ENCODE data around the gene IL17F. TPM values are rescaled to one million over a fixed set of nuclear protein-coding genes. Genes with fewer than 3 reads are reported as not detected.

IL17F gene
- total RNA-seq, 1 experiment from 2014 or later = not detected

- no peak for ATAC-seq
- BruUV-seq (replicated peaks) = no TSS peak
- Histone ChIP-seq H3K36me3 (ENCODE audit: control insufficient read depth in 1 of 2, insufficient read depth in 2 of 2, low read length in 2 of 2) (no peaks in the 10 kb centered on the region), H3K9me2 (ENCODE audit: insufficient read depth) (no peaks in the 10 kb centered on the region), H3K27ac (ENCODE audit: low read depth, low read length) (no peak overlapping the region), H3K27me3 (ENCODE audit: insufficient read depth, low read length) (peaks cover 44% of the 10 kb centered on the region), H3K9ac (ENCODE audit: low read length) (no peak overlapping the region), H4K20me1 (ENCODE audit: insufficient read depth) (no peaks in the 10 kb centered on the region), H3K9me3 (ENCODE audit: control insufficient read depth in 1 of 2, insufficient read depth in 1 of 2, low read depth in 1 of 2, low read length in 2 of 2) (no peaks in the 10 kb centered on the region), H3K4me3 (replicated peaks in 1 of 2; ENCODE audit: low read depth in 1 of 2, low read length in 2 of 2) (no peak overlapping the region), H2AFZ (ENCODE audit: low read depth, low read length, poor library complexity, severe bottlenecking) (no peak overlapping the region), H3K4me1 (ENCODE audit: control insufficient read depth in 1 of 2, insufficient read depth in 2 of 2, low read length in 2 of 2) (no peaks in the 10 kb centered on the region), H3K79me2 (ENCODE audit: insufficient read depth, low read length) (no peaks in the 10 kb centered on the region), H3K4me2 (ENCODE audit: low read length) (no peak overlapping the region)
- RAD21 ChIA-PET (ENCODE audit: low non-redundant PET in 1 of 2, low total read pairs in 2 of 2, uncharacterized antibody in 2 of 2, unreplicated experiment in 2 of 2) = no interaction called here
- intact Hi-C loops (cut with micrococcal nuclease) = no loop called here
- no peak for TF ChIP-seq ZFX (IDR thresholded peaks at IDR 0.05)
- TF ChIP-seq SIN3A (IDR thresholded peaks at IDR 0.05; ENCODE audit: low read depth) = no peak
- no peak for TF ChIP-seq FOSL1 (IDR thresholded peaks at IDR 0.05; ENCODE audit: low read depth)
- no peak for DNase-seq (ENCODE audit: low read depth, low spot score)
- POLR2A ChIA-PET = no interaction called here
- CTCF ChIA-PET = no interaction called here
These were observed 11.1 kb upstream of the IL17F start for GRCh38 chr6:52255434-52255833.

GRCh38 chr6:52254731-52255378 lies 10.6 kb upstream of the IL17F start:
- Histone ChIP-seq H3K27me3 (ENCODE audit: insufficient read depth, low read length) (peaks cover 49% of the 10 kb centered on the region), H3K4me3 (replicated peaks in 1 of 2; ENCODE audit: low read depth in 1 of 2, low read length in 2 of 2) (no peak overlapping the region), H3K4me2 (ENCODE audit: low read length) (no peak overlapping the region), H3K4me1 (ENCODE audit: control insufficient read depth in 1 of 2, insufficient read depth in 2 of 2, low read length in 2 of 2) (no peaks in the 10 kb centered on the region), H4K20me1 (ENCODE audit: insufficient read depth) (no peaks in the 10 kb centered on the region), H3K27ac (ENCODE audit: low read depth, low read length) (no peak overlapping the region), H2AFZ (ENCODE audit: low read depth, low read length, poor library complexity, severe bottlenecking) (no peak overlapping the region), H3K79me2 (ENCODE audit: insufficient read depth, low read length) (no peaks in the 10 kb centered on the region), H3K9ac (ENCODE audit: low read length) (no peak overlapping the region), H3K9me3 (ENCODE audit: control insufficient read depth in 1 of 2, insufficient read depth in 1 of 2, low read depth in 1 of 2, low read length in 2 of 2) (no peaks in the 10 kb centered on the region), H3K36me3 (ENCODE audit: control insufficient read depth in 1 of 2, insufficient read depth in 2 of 2, low read length in 2 of 2) (no peaks in the 10 kb centered on the region), H3K9me2 (ENCODE audit: insufficient read depth) (no peaks in the 10 kb centered on the region)
- ChIA-PET CTCF (no interaction called here), RAD21 (ENCODE audit: low non-redundant PET in 1 of 2, low total read pairs in 2 of 2, uncharacterized antibody in 2 of 2, unreplicated experiment in 2 of 2) (no interaction called here), POLR2A (no interaction called here)
- BruUV-seq (replicated peaks) = no TSS peak
- intact Hi-C loops (cut with micrococcal nuclease) = no loop called here
- DNase-seq (ENCODE audit: low read depth, low spot score) (no peak), ATAC-seq (no peak)
- TF ChIP-seq TCF7L2 (IDR thresholded peaks at IDR 0.05; ENCODE audit: borderline replicate concordance, extremely low read depth, insufficient read depth, insufficient read length) (no peak), ZBTB33 (IDR thresholded peaks at IDR 0.05; ENCODE audit: extremely low read depth, insufficient replicate concordance, low read length) (no peak), CBX3 (IDR thresholded peaks at IDR 0.05; ENCODE audit: low read depth) (no peak), EZH2phosphoT487 (IDR thresholded peaks at IDR 0.05; ENCODE audit: borderline replicate concordance) (no peak), MAX (IDR thresholded peaks at IDR 0.05) (no peak), CTCF (IDR thresholded peaks at IDR 0.05 in 2 of 3, conservative IDR thresholded peaks at IDR 0.05 in 1 of 3; ENCODE audit: borderline replicate concordance in 1 of 3, insufficient read depth in 1 of 3, low read depth in 2 of 3, low read length in 2 of 3) (no peak), ATF3 (IDR thresholded peaks at IDR 0.05) (no peak), SRF (IDR thresholded peaks at IDR 0.05; ENCODE audit: low read depth) (no peak), CEBPB (IDR thresholded peaks at IDR 0.05; ENCODE audit: low read depth) (no peak)
